ENCODE results near the gene HJURP. TPM values are rescaled to one million over a fixed set of nuclear protein-coding genes. Genes with fewer than 3 reads are reported as not detected.

Gene HJURP
- total RNA-seq, 4 donors from 2014 or later: 0.22 to 0.60 TPM; not detected in 2

DNA sequence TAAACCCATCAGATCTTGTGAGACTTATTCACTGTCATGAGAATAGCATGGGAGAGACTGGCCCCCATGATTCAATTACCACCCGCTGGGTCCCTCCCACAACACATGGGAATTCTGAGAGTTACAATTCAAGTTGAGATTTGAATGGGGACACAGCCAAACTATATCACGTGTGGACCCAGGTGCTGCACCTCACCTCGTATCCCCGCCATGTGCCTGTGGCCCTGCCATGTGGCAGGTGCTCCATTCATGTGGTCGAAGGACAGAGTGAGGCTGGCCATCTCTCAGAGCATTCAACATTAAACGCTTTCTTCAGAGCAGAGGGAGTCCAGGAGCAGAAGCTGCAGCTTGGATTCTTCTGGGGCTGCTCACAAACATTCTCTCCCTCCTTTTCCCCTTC is 44.0 kb downstream of the HJURP start:
- DNase-seq (ENCODE audit: low spot score in 2 of 2): no peak
- TF ChIP-seq EP300 (IDR thresholded peaks at IDR 0.05) (no peak), CTCF (IDR thresholded peaks at IDR 0.05) (no peak), POLR2A (IDR thresholded peaks at IDR 0.05) (no peak)
- Histone ChIP-seq H3K27me3 (no peaks in the 10 kb centered on the region), H3K9me3 (no peaks in the 10 kb centered on the region), H3K4me3 (no peak overlapping the region), H3K36me3 (no peaks in the 10 kb centered on the region), H3K27ac (no peak overlapping the region), H3K4me1 (no peaks in the 10 kb centered on the region)
- WGBS, 2 donors: 88 to 90% methylated on average over 6 of the region's 6 CpGs

DNA sequence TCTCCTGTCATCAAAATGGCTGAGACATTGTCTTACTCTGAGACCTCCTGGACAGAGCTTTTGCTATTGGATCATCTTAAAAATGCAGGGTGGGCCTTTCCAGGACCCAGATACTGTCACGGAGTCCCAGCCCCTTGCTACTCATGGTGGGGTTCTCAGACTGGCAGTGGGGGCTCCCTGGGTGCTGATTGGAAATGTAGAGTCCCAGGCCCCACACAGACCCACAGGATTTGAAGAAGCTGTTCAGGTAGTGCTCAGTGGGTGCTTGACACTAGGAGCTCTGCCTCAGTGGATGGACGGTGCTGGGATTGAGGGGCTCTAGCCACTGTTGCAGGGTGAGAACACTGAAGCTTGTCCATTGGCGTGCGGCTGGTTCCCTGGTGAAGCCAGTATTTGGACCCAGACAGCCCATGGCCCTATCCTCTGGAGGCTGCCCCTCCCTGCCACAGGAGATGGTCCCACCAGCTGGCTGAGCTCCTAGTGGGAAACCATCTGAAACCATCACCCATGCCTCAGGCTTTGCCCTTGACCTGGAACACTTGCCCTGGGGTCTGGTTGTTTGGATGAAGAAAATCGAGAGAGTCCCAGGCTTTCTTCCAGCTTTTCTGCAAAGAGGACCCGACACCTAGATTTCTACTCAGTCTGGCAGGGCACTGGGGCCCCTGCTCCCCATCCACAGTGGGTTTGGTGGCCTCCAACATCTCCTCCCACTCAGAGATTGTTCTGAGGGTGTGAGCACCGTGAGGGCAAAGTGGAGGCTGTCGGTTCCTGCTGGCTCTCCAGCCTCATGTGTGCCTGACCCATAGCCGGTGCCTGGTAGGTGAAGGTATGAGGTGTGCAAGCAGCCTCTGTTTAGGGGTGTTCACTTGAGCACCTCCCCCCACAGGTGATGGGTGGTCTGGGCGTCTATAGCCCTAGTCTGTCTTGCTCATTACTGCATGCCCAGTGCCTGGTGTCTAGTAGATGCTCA is 46.1 kb downstream of the HJURP start:
- Histone ChIP-seq H3K36me3 (no peaks in the 10 kb centered on the region), H3K4me3 (no peak overlapping the region), H3K27ac (no peak overlapping the region), H3K4me1 (no peaks in the 10 kb centered on the region), H3K27me3 (no peaks in the 10 kb centered on the region), H3K9me3 (no peaks in the 10 kb centered on the region)
- TF ChIP-seq EP300 (IDR thresholded peaks at IDR 0.05) (no peak), POLR2A (IDR thresholded peaks at IDR 0.05) (no peak), CTCF (IDR thresholded peaks at IDR 0.05) (no peak)
- no peak for DNase-seq (ENCODE audit: low spot score in 2 of 2)
- WGBS, 2 donors: 74 to 78% methylated on average over 10 of the region's 10 CpGs

DNA sequence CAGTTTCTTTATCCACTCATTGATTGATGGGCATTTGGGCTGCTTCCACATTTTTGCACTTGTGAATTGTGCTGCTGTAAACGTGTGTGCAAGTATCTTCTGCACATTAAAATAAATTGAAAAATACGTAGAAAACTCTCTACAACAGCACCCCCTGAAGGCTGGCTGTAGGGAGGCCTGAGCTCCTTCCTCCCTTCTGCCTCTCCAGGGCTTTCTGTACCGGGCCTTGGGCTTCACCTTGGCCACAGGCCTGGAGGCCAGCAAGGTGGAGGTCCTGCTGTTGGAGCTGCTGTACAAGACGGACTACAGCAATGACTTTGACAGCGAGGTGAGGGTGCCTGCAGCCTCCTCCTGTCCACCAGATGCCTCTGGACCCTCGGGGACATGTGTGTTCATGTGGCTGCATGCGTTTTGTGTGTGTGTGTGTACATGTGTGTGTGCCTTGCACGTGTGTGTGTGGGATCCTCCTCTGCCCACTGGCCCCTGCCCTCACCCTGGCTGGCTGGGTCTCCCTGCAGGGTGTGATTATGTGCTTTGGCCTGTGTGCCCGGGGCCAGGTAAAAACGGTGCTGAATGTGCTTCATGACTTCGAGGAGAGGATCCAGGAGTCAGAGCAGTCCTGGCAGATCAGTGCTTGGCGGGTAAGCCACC is 47.0 kb downstream of the HJURP start:
- no peak for DNase-seq (ENCODE audit: low spot score in 2 of 2)

DNA sequence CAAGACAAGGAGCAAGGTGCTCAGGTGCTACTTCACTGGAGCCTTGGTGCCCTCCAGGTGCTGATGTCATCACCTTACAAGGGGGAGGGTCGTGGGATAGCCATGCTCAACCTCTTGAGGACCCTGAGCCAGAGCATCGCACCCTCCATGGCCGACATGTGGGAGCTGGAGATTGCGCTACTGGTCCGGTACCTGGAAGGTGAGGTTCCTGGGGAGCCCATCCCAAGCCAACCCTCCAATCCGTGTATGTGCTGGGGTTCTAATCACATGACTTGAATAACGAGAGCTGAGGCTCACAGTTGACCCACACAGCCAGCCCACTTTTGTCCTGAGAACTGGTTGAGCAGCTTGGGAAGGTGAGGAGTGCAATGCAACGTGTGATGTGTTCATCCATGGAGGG is 50.3 kb downstream of the HJURP start:
- H3K4me1 ChIP-seq: no peaks in the 10 kb centered on the region
- no peak for TF ChIP-seq EP300 (IDR thresholded peaks at IDR 0.05)
- DNase-seq (ENCODE audit: low spot score in 2 of 2): no peak
- H3K27me3 ChIP-seq: no peaks in the 10 kb centered on the region
- 68% methylated on average over 8 of the region's 8 CpGs for whole genome bisulfite sequencing, 2 donors
- no peaks in the 10 kb centered on the region for H3K36me3 ChIP-seq
- no peaks in the 10 kb centered on the region for H3K9me3 ChIP-seq
- H3K4me3 ChIP-seq: no peak overlapping the region
- no peak overlapping the region for H3K27ac ChIP-seq

More for the DNA sequence above, 47.0 kb downstream of the HJURP start:
- Histone ChIP-seq H3K27ac (no peak overlapping the region), H3K4me3 (no peak overlapping the region), H3K4me1 (no peaks in the 10 kb centered on the region), H3K27me3 (no peaks in the 10 kb centered on the region), H3K36me3 (no peaks in the 10 kb centered on the region), H3K9me3 (no peaks in the 10 kb centered on the region)
- TF ChIP-seq POLR2A (IDR thresholded peaks at IDR 0.05) (no peak), EP300 (IDR thresholded peaks at IDR 0.05) (no peak), CTCF (IDR thresholded peaks at IDR 0.05) (no peak)
- 61 to 78% methylated on average over 11 to 12 of the region's 12 CpGs for WGBS, 2 donors

DNA sequence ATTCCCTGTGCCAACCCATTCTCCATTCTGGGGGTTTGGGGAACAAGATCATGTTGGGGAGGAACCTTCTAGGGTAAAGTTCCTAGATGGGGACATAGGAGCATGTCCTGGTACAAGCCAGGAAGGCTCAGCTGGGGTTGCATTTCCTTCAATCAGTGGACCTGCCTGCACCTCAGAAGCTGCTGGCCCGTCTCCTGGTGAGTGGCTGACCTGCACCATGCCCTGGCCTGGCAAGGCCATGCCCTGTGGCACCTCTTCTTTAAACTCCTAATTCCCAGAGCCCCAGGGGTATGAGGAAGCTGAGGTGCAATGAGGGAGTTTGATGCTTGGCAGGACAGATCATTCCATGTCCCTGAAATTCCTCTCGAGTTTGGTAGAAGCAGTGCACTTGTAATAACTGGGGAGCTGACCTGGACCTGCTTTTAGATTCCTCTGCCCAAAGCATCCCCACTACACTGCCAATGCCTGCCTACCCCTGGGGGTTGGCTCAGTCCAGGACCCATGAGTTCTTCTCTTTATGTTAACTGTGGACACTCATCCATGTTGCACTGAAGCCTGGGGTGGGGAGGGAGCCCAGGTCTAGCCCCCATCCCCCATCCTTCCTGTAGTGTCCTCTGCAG is 50.9 kb downstream of the HJURP start:
- no peak for DNase-seq (ENCODE audit: low spot score in 2 of 2)
- H3K36me3 ChIP-seq: no peaks in the 10 kb centered on the region
- H3K4me1 ChIP-seq: no peaks in the 10 kb centered on the region
- no peak overlapping the region for H3K27ac ChIP-seq
- no peaks in the 10 kb centered on the region for H3K27me3 ChIP-seq
- 73 to 82% methylated on average over 2 of the region's 2 CpGs for WGBS, 2 donors
- TF ChIP-seq EP300 (IDR thresholded peaks at IDR 0.05): no peak
- TF ChIP-seq CTCF (IDR thresholded peaks at IDR 0.05): no peak
- no peak for TF ChIP-seq POLR2A (IDR thresholded peaks at IDR 0.05)
- H3K4me3 ChIP-seq: no peak overlapping the region
- no peaks in the 10 kb centered on the region for H3K9me3 ChIP-seq
